PC-3 (cell line): ENCODE measurements around the gene ATP2B2. TPM values are rescaled to one million over a fixed set of nuclear protein-coding genes. Genes with fewer than 3 reads are reported as not detected.

ENCODE experiments used
- ATAC-seq: fragments of 200-7000 bp; cut with Tn5 transposase; 2 replicates; pipeline ENCODE4 v1.9.1; 2020; ENCODE audit warnings: mild to moderate bottlenecking, moderate library complexity
- BruUV-seq: library from RNA; stranded (reverse); fragments of 400-500 nt; replicated peaks from 2 replicates; lab custom pipeline; 2021; lab: Mats Ljungman, UMichigan
- CTCF ChIA-PET: fragments of 300-600 bp; sonication (Branson Sonifier 250); formaldehyde crosslinking; loops from one replicate; lab custom pipeline; 2022; ENCODE audit warnings: antibody characterized with exemption; lab: Charles Lee
- POLR2A ChIA-PET: fragments of 300-600 bp; sonication (Branson Sonifier 250); formaldehyde crosslinking; loops from one replicate; lab custom pipeline; 2022; ENCODE audit warnings: antibody characterized with exemption; ENCODE audit not compliant: unreplicated experiment; lab: Charles Lee
- DNase-seq: peaks from one replicate; pipeline ENCODE4 v3.0.0-alpha.2; 2015
- H2AFZ ChIP-seq: fragments of 300-600 bp; sonication (generic); 2 replicates; pipeline ENCODE4 v1.6.0; 2016; ENCODE audit warnings: antibody characterized with exemption, low read length
- H3F3A ChIP-seq: fragments of 300-600 bp; sonication (generic); one replicate; pipeline ENCODE4 v1.6.0; 2017; ENCODE audit warnings: antibody characterized with exemption, low read length, control low read depth, mild to moderate bottlenecking; ENCODE audit not compliant: unreplicated experiment
- H3K27ac ChIP-seq: fragments of 300-600 bp; sonication (generic); 2 replicates; pipeline ENCODE4 v1.5.1; 2016; ENCODE audit warnings: mild to moderate bottlenecking, low read length
- H3K27me3 ChIP-seq: fragments of 300-600 bp; sonication (generic); 2 replicates; pipeline ENCODE4 v1.6.1; 2016; ENCODE audit warnings: low read length, mixed read lengths
- H3K36me3 ChIP-seq: fragments of 300-600 bp; sonication (generic); 2 replicates; pipeline ENCODE4 v1.6.1; 2016; ENCODE audit warnings: low read depth, mixed run types, low read length, mixed read lengths
- H3K4me1 ChIP-seq: fragments of 300-600 bp; sonication (generic); 2 replicates; pipeline ENCODE4 v1.5.1; 2016; ENCODE audit warnings: low read length; ENCODE audit not compliant: insufficient read depth
- H3K4me2 ChIP-seq: fragments of 300-600 bp; sonication (generic); 2 replicates; pipeline ENCODE4 v1.6.0; 2016; ENCODE audit warnings: low read length
- H3K4me3 ChIP-seq: fragments of 300-600 bp; sonication (generic); 2 replicates; pipeline ENCODE4 v1.5.1; 2016; ENCODE audit warnings: mild to moderate bottlenecking, low read length, mixed read lengths
- H3K79me2 ChIP-seq: fragments of 300-600 bp; sonication (generic); 2 replicates; pipeline ENCODE4 v1.6.1; 2017; ENCODE audit warnings: low read length, mixed read lengths
- H3K9ac ChIP-seq: fragments of 300-600 bp; sonication (generic); 2 replicates; pipeline ENCODE4 v1.6.0; 2016; ENCODE audit warnings: mild to moderate bottlenecking, low read length
- H3K9me2 ChIP-seq: fragments of 300-600 bp; sonication (generic); replicated peaks from 2 replicates; pipeline ENCODE4 v1.6.1; 2016; ENCODE audit warnings: mixed run types, low read length, mixed read lengths
- H3K9me3 ChIP-seq: fragments of 300-600 bp; sonication (generic); 2 replicates; pipeline ENCODE4 v1.6.1; 2016; ENCODE audit warnings: low read length, mixed read lengths
- H4K20me1 ChIP-seq: fragments of 300-600 bp; sonication (generic); 2 replicates; pipeline ENCODE4 v1.6.1; 2016; ENCODE audit warnings: low read length, mixed read lengths
- EZH2 ChIP-seq: fragments of 300-600 bp; sonication (generic); IDR thresholded peaks from one replicate; pipeline ENCODE4 v1.6.1; 2017; ENCODE audit warnings: antibody characterized with exemption, mild to moderate bottlenecking, low read length; ENCODE audit not compliant: unreplicated experiment
- EZH2phosphoT487 ChIP-seq: fragments of 300-600 bp; sonication (generic); IDR thresholded peaks from 2 replicates; pipeline ENCODE4 v1.6.1; 2018; ENCODE audit warnings: mild to moderate bottlenecking, antibody characterized with exemption, low read length, borderline replicate concordance
- intact Hi-C: fragments of 100-400 bp; cut with micrococcal nuclease; formaldehyde crosslinking; loops from 2 replicates; pipeline ENCODE4 v1.9.0; 2023
- total RNA-seq: library from RNA; depleted of rRNA; stranded (reverse); fragments of >200 nt; gene quantifications from 2 replicates; pipeline ENCODE4 v1.2.3, GENCODE V29; 2014
- TF ChIP-seq, protein P1 (sequence below): fragments of 300-600 bp; sonication (generic); conservative IDR thresholded peaks from 2 replicates; pipeline ENCODE4 v1.5.1; 2017; ENCODE audit warnings: antibody characterized with exemption, low read depth, mild to moderate bottlenecking, low read length

The ATP2B2 gene
- total RNA-seq, 1 experiment from 2014 or later, result not detected

DNA sequence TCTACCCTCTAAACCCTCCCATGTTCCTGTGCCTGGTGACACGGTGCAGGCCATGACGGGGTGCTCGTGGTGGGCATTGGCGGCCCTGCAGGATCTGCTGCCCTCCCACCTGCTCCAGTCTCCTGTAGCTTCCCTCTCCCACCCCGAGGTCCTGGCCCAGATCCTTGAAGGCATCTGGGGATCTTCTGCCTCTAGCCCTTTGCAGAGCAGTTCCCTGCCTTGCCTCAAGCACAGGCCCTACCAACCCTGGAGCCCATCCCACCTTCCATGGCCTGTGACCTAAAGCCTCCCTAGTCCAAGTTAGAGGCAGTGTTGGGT, 157.0 kb downstream of the ATP2B2 start:
- Histone ChIP-seq H2AFZ (no peak overlapping the region), H3K36me3 (no peaks in the 10 kb centered on the region), H3K9me3 (no peaks in the 10 kb centered on the region), H3K27ac (no peak overlapping the region), H3K4me3 (no peak overlapping the region), H4K20me1 (no peaks in the 10 kb centered on the region), H3K27me3 (no peaks in the 10 kb centered on the region), H3K4me1 (peaks cover 14% of the 10 kb centered on the region), H3K79me2 (no peaks in the 10 kb centered on the region), H3F3A (no peaks in the 10 kb centered on the region), H3K9ac (no peak overlapping the region), H3K9me2 (no peaks in the 10 kb centered on the region), H3K4me2 (no peak overlapping the region)
- no TSS peak for BruUV-seq
- TF ChIP-seq, protein P1, sequence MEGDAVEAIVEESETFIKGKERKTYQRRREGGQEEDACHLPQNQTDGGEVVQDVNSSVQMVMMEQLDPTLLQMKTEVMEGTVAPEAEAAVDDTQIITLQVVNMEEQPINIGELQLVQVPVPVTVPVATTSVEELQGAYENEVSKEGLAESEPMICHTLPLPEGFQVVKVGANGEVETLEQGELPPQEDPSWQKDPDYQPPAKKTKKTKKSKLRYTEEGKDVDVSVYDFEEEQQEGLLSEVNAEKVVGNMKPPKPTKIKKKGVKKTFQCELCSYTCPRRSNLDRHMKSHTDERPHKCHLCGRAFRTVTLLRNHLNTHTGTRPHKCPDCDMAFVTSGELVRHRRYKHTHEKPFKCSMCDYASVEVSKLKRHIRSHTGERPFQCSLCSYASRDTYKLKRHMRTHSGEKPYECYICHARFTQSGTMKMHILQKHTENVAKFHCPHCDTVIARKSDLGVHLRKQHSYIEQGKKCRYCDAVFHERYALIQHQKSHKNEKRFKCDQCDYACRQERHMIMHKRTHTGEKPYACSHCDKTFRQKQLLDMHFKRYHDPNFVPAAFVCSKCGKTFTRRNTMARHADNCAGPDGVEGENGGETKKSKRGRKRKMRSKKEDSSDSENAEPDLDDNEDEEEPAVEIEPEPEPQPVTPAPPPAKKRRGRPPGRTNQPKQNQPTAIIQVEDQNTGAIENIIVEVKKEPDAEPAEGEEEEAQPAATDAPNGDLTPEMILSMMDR, result no peak
- TF ChIP-seq EZH2 (no peak), EZH2phosphoT487 (no peak)
- POLR2A ChIA-PET, result no interaction called here
- ATAC-seq, result no peak
- CTCF ChIA-PET, result no interaction called here
- intact Hi-C loops, result no loop called here
- DNase-seq, result no peak

DNA sequence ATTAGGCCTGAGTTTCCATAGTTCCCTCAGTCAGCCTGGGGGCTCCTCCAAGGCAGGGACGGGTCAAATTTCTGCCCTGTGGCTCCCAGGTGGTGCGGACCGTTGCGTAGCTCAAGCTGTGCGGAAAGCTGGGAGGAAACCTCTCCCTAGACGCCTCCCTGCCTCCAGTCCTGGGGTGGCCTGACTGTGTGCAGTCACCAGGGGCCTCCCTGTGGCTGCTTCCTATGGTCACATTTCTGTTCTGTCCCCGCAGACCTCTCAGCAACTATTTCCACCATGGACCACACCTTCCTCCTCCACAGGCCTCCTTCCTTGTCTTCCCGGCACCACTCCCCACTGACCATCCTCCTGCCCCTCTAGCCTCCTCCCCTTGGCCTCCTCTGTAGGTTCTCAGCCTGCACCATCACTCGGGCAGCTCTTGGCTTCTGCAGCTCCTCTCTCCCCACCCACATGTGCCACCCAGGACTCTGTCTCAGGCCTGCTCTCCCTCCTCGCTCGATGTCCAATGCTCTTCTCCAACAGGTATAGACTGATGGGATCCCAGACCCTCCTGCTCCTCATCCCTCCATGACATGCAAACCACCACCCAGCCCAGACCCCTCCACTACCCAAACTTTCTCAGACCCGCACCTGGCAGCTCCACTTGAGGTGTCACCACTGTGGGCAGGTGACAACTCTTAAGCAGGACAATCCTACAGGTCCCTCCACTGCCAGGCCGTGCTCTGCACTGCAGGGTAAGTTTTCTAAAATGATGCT, 157.6 kb downstream of the ATP2B2 start:
- peaks cover 9% of the 10 kb centered on the region for H3K4me1 ChIP-seq
- no peaks in the 10 kb centered on the region for H3K9me3 ChIP-seq
- H3K9me2 ChIP-seq, result no peaks in the 10 kb centered on the region
- no TSS peak for BruUV-seq
- POLR2A ChIA-PET, result no interaction called here
- H3K36me3 ChIP-seq, result no peaks in the 10 kb centered on the region
- H4K20me1 ChIP-seq, result no peaks in the 10 kb centered on the region
- no peak for TF ChIP-seq EZH2phosphoT487
- TF ChIP-seq, protein P1, result no peak
- TF ChIP-seq EZH2, result no peak
- ATAC-seq, result no peak
- CTCF ChIA-PET, result no interaction called here
- DNase-seq, result no peak
- H2AFZ ChIP-seq, result no peak overlapping the region
- no peak overlapping the region for H3K9ac ChIP-seq
- no peak overlapping the region for H3K27ac ChIP-seq
- no peaks in the 10 kb centered on the region for H3K79me2 ChIP-seq
- H3K4me3 ChIP-seq, result no peak overlapping the region
- no peaks in the 10 kb centered on the region for H3K27me3 ChIP-seq
- no peaks in the 10 kb centered on the region for H3F3A ChIP-seq
- no peak overlapping the region for H3K4me2 ChIP-seq
- intact Hi-C loops, result no loop called here

DNA sequence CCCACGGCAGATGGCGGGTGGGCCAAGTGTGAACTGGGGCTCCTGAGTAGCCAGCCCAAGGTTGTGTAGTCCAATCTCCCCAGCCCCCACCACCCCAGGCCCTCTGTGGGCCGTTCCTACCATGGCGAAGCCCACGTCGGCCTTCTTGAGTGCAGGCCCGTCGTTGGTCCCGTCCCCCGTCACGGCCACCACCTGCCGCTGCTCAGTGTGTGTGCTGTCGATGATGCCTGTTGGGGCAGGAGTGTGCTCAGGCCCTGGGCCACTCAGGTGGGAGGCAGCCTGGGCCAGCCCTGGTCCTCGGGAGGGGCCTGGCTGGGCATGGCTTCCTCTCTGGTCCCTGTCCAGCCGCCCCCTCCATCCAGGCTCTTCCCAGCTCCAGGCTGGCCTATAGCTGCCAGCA, 159.5 kb downstream of the ATP2B2 start:
- Histone ChIP-seq H3K4me2 (no peak overlapping the region), H4K20me1 (no peaks in the 10 kb centered on the region), H3K9ac (no peak overlapping the region), H3K36me3 (no peaks in the 10 kb centered on the region), H2AFZ (no peak overlapping the region), H3F3A (no peaks in the 10 kb centered on the region), H3K27me3 (no peaks in the 10 kb centered on the region), H3K27ac (no peak overlapping the region), H3K9me3 (no peaks in the 10 kb centered on the region), H3K4me3 (no peak overlapping the region), H3K9me2 (no peaks in the 10 kb centered on the region), H3K4me1 (no peaks in the 10 kb centered on the region), H3K79me2 (no peaks in the 10 kb centered on the region)
- intact Hi-C loops, result no loop called here
- BruUV-seq, result no TSS peak
- TF ChIP-seq, protein P1, result no peak
- TF ChIP-seq EZH2 (no peak), EZH2phosphoT487 (no peak)
- POLR2A ChIA-PET, result no interaction called here
- ATAC-seq (no peak), DNase-seq (no peak)
- CTCF ChIA-PET, result interaction anchor here (1.0 kb wide), 1 partner anchor 21 kb away, joined by 3 read pairs; no protein-coding TSS in a partner anchor
